HCT116 (cell line): Measurements from ENCODE around the gene KANSL1. TPM values are rescaled to one million over a fixed set of nuclear protein-coding genes. Genes with fewer than 3 reads are reported as not detected.

Source experiments
- ATAC-seq: fragments of 200-7000 bp; cut with Tn5 transposase; 2 replicates; pipeline ENCODE4 v1.9.1; 2020; ENCODE audit warnings: mild to moderate bottlenecking, moderate library complexity
- BruUV-seq: library from RNA; stranded (reverse); fragments of 400-500 nt; replicated peaks from 2 replicates; lab custom pipeline; 2021; lab: Mats Ljungman, UMichigan
- CTCF ChIA-PET: fragments of 300-600 bp; sonication (Branson Sonifier 250); formaldehyde crosslinking; loops from one replicate; lab custom pipeline; 2021; ENCODE audit warnings: antibody characterized with exemption; lab: Charles Lee
- POLR2A ChIA-PET: fragments of 300-600, 350-600 bp; sonication (Branson Sonifier 250); formaldehyde crosslinking; loops from one replicate; lab custom pipeline; 2021; ENCODE audit warnings: antibody characterized with exemption; lab: Charles Lee
- RAD21 ChIA-PET, 2 experiments: fragments of 300-600 bp; sonication (Branson Sonifier 250); formaldehyde crosslinking; loops; one replicate each; lab custom pipeline; 2023; ENCODE audit warnings: low total read pairs in 2 of 2; ENCODE audit not compliant: uncharacterized antibody in 2 of 2, unreplicated experiment in 2 of 2, low non-redundant PET in 1 of 2; lab: Charles Lee
- DNase-seq: peaks from one replicate; pipeline ENCODE4 v3.0.0-alpha.2; 2010; ENCODE audit warnings: low read depth, low spot score
- H2AFZ ChIP-seq: fragments of 200-600 bp; shearing (Covaris generic), sonication (generic); 2 replicates; pipeline ENCODE4 v1.6.1; 2017; ENCODE audit warnings: low read depth, mixed run types, mixed read lengths, antibody characterized with exemption, low read length; ENCODE audit not compliant: poor library complexity, severe bottlenecking
- H3K27ac ChIP-seq: 2 replicates; pipeline ENCODE4 v1.5.1; 2012; ENCODE audit warnings: low read depth, low read length
- H3K27me3 ChIP-seq: fragments of 200-600 bp; sonication (generic); 2 replicates; pipeline ENCODE4 v1.6.1; 2016; ENCODE audit warnings: mixed run types, low read length, mixed read lengths; ENCODE audit not compliant: insufficient read depth
- H3K36me3 ChIP-seq, 2 experiments: fragments of 200-500 bp in 1 of 2; fragments of 200-600 bp in 1 of 2; sonication (Bioruptor generic) in 1 of 2; sonication (generic) in 1 of 2; 2 replicates each; pipeline versions ENCODE4 v1.5.1 to v1.6.1; 2014 to 2016; ENCODE audit warnings: low read length in 2 of 2, inconsistent platforms in 1 of 2, mixed read lengths in 1 of 2, mixed run types in 1 of 2; ENCODE audit not compliant: insufficient read depth in 2 of 2, control insufficient read depth in 1 of 2
- H3K4me1 ChIP-seq, 2 experiments: fragments of 200-600 bp in 1 of 2; sonication (generic) in 1 of 2; 2 replicates each; pipeline versions ENCODE4 v1.5.1 to v1.6.1; 2012 to 2017; ENCODE audit warnings: low read length in 2 of 2, inconsistent platforms in 1 of 2, mild to moderate bottlenecking in 1 of 2, mixed read lengths in 1 of 2, mixed run types in 1 of 2, moderate library complexity in 1 of 2; ENCODE audit not compliant: insufficient read depth in 2 of 2, control insufficient read depth in 1 of 2
- H3K4me2 ChIP-seq: fragments of 200-600 bp; sonication (generic); 2 replicates; pipeline ENCODE4 v1.6.1; 2017; ENCODE audit warnings: mixed run types, low read length, mixed read lengths
- H3K4me3 ChIP-seq, 2 experiments: fragments of 200-600 bp in 1 of 2; sonication (generic) in 1 of 2; replicated peaks in 1 of 2; 2 replicates each; pipeline ENCODE4 v1.5.1; 2011 to 2016; ENCODE audit warnings: low read length in 2 of 2, control low read depth in 1 of 2, low read depth in 1 of 2, mild to moderate bottlenecking in 1 of 2, mixed read lengths in 1 of 2, mixed run types in 1 of 2
- H3K79me2 ChIP-seq: fragments of 200-600 bp; sonication (generic); 2 replicates; pipeline ENCODE4 v1.6.1; 2017; ENCODE audit warnings: mild to moderate bottlenecking, mixed run types, low read length, moderate library complexity, mixed read lengths; ENCODE audit not compliant: insufficient read depth
- H3K9ac ChIP-seq: fragments of 200-600 bp; sonication (generic); 2 replicates; pipeline ENCODE4 v1.6.1; 2016; ENCODE audit warnings: low read length, mixed read lengths
- H3K9me2 ChIP-seq: fragments of 200-600 bp; sonication (generic), shearing (Covaris generic); 2 replicates; pipeline ENCODE4 v1.6.1; 2017; ENCODE audit warnings: mixed run types, mild to moderate bottlenecking, moderate library complexity; ENCODE audit not compliant: insufficient read depth
- H3K9me3 ChIP-seq, 2 experiments: fragments of 200-500 bp in 1 of 2; fragments of 200-600 bp in 1 of 2; sonication (Bioruptor generic) in 1 of 2; sonication (generic) in 1 of 2; 2 replicates each; pipeline ENCODE4 v1.6.1; 2014 to 2017; ENCODE audit warnings: low read length in 2 of 2, mixed read lengths in 2 of 2, inconsistent platforms in 1 of 2, low read depth in 1 of 2, mild to moderate bottlenecking in 1 of 2, mixed run types in 1 of 2, moderate library complexity in 1 of 2; ENCODE audit not compliant: control insufficient read depth in 1 of 2, insufficient read depth in 1 of 2
- H4K20me1 ChIP-seq: fragments of 200-600 bp; sonication (generic), shearing (Covaris generic); 2 replicates; pipeline ENCODE4 v1.6.1; 2017; ENCODE audit warnings: mixed run types, mild to moderate bottlenecking, moderate library complexity; ENCODE audit not compliant: insufficient read depth
- ATF3 ChIP-seq: IDR thresholded peaks from 2 replicates; pipeline ENCODE4 v1.6.1; 2012
- CTCF ChIP-seq, 3 experiments: fragments of 200-600 bp in 1 of 3; sonication (generic) in 1 of 3; IDR thresholded peaks in 2 of 3; conservative IDR thresholded peaks in 1 of 3; 2 replicates each; pipeline ENCODE4 v1.5.1; 2012 to 2017; ENCODE audit warnings: low read depth in 2 of 3, low read length in 2 of 3, antibody characterized with exemption in 1 of 3, borderline replicate concordance in 1 of 3, control low read depth in 1 of 3, mild to moderate bottlenecking in 1 of 3, mixed read lengths in 1 of 3, mixed run types in 1 of 3, moderate library complexity in 1 of 3; ENCODE audit not compliant: insufficient read depth in 1 of 3
- EZH2 ChIP-seq: fragments of 200-600 bp; sonication (generic); IDR thresholded peaks from 2 replicates; pipeline ENCODE4 v1.6.1; 2017; ENCODE audit warnings: antibody characterized with exemption, mixed run types
- EZH2phosphoT487 ChIP-seq: fragments of 200-600 bp; IDR thresholded peaks from 2 replicates; pipeline ENCODE4 v1.6.1; 2018; ENCODE audit warnings: antibody characterized with exemption, borderline replicate concordance
- FOSL1 ChIP-seq: IDR thresholded peaks from 2 replicates; pipeline ENCODE4 v1.6.1; 2012; ENCODE audit warnings: low read depth
- JUND ChIP-seq: IDR thresholded peaks from 2 replicates; pipeline ENCODE4 v1.6.1; 2012
- POLR2A ChIP-seq: IDR thresholded peaks from 2 replicates; pipeline ENCODE4 v1.7.0; 2011; ENCODE audit warnings: borderline replicate concordance; ENCODE audit not compliant: insufficient read depth, insufficient read length; ENCODE audit errors: extremely low read depth
- RAD21 ChIP-seq: IDR thresholded peaks from 2 replicates; pipeline ENCODE4 v1.6.1; 2012; ENCODE audit warnings: low read depth, mild to moderate bottlenecking
- REST ChIP-seq: IDR thresholded peaks from 2 replicates; pipeline ENCODE4 v1.6.1; 2012; ENCODE audit warnings: low read depth
- SIN3A ChIP-seq: IDR thresholded peaks from 2 replicates; pipeline ENCODE4 v1.6.1; 2012; ENCODE audit warnings: low read depth
- SP1 ChIP-seq: IDR thresholded peaks from 2 replicates; pipeline ENCODE4 v1.6.1; 2012; ENCODE audit warnings: low read depth
- SRF ChIP-seq: IDR thresholded peaks from 2 replicates; pipeline ENCODE4 v1.6.1; 2012; ENCODE audit warnings: low read depth
- YY1 ChIP-seq: IDR thresholded peaks from 2 replicates; pipeline ENCODE4 v1.6.1; 2011; ENCODE audit warnings: low read length, low read depth, moderate library complexity, mild to moderate bottlenecking; ENCODE audit not compliant: insufficient replicate concordance; ENCODE audit errors: extremely low read depth
- ZBTB33 ChIP-seq: IDR thresholded peaks from 2 replicates; pipeline ENCODE4 v1.6.1; 2011; ENCODE audit warnings: mild to moderate bottlenecking, low read length, moderate library complexity; ENCODE audit not compliant: insufficient replicate concordance; ENCODE audit errors: extremely low read depth
- ZFX ChIP-seq: fragments of 450-650 bp; IDR thresholded peaks from 2 replicates; pipeline ENCODE4 v1.6.1; 2017
- intact Hi-C: fragments of 100-400 bp; cut with micrococcal nuclease; formaldehyde crosslinking; loops from 2 replicates; pipeline ENCODE4 v1.10.0; 2022
- total RNA-seq: library from RNA; stranded (reverse); gene quantifications from one replicate; pipeline ENCODE4 v1.2.1, GENCODE V29; 2021; ENCODE audit not compliant: unreplicated experiment

Gene KANSL1
- total RNA-seq, 1 experiment from 2014 or later, result 77.5 TPM

DNA sequence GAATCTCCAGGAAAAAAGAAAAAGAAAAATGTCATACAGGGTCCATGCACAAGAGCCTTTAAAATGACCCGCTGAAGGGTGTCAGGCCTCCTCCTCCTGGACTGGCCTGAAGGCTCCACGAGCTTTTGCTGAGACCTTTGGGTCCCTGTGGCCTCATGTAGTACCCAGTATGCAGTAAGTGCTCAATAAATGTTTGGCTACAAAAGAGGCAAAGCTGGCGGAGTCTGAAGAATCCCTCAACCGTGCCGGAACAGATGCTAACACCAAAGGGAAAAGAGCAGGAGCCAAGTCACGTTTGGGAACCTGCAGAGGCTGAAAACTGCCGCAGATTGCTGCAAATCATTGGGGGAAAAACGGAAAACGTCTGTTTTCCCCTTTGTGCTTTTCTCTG is 193.3 kb downstream of the KANSL1 start:
- TF ChIP-seq POLR2A (no peak), ZBTB33 (no peak), CTCF (IDR thresholded peaks at IDR 0.05 in 2 of 3, conservative IDR thresholded peaks at IDR 0.05 in 1 of 3; ENCODE audit: borderline replicate concordance in 1 of 3, insufficient read depth in 1 of 3, low read depth in 2 of 3, low read length in 2 of 3) (no peak), REST (no peak), SP1 (no peak), YY1 (no peak), SRF (no peak), JUND (no peak), FOSL1 (no peak), ATF3 (no peak), SIN3A (no peak), ZFX (no peak), EZH2 (no peak), EZH2phosphoT487 (no peak), RAD21 (no peak)
- Histone ChIP-seq H3K4me1 (0 out of 4 replicates have a peak, but pooled peaks cover 0 to 4% of the 10 kb centered on the region in 2 experiments), H2AFZ (no peak overlapping the region), H3K4me3 (no peak overlapping the region), H3K27ac (no peak overlapping the region), H3K4me2 (no peak overlapping the region), H3K79me2 (no peaks in the 10 kb centered on the region), H3K36me3 (no peaks in the 10 kb centered on the region), H4K20me1 (no peaks in the 10 kb centered on the region), H3K9me3 (no peaks in the 10 kb centered on the region), H3K9ac (no peak overlapping the region), H3K9me2 (no peaks in the 10 kb centered on the region), H3K27me3 (no peaks in the 10 kb centered on the region)
- ATAC-seq (no peak), DNase-seq (no peak)
- ChIA-PET POLR2A (no interaction called here), CTCF (interaction anchor here (0.7 to 2.7 kb wide), 3 partner anchors 45 to 360 kb away, joined by 3 to 11 read pairs (median 3); no protein-coding TSS in a partner anchor), RAD21 (no interaction called here)
- BruUV-seq, result no TSS peak
- intact Hi-C loops, result loop anchor here (5.0 kb wide), 3 partner anchors 192 to 837 kb away; partner anchors contain the start of gene KANSL1
